ENCODE measurements around the gene CDK9. TPM values are rescaled to one million over a fixed set of nuclear protein-coding genes. Genes with fewer than 3 reads are reported as not detected.

The CDK9 gene
- total and polyA plus RNA-seq, 10 donors = 49.2 to 149 (median 97.4) TPM

DNA sequence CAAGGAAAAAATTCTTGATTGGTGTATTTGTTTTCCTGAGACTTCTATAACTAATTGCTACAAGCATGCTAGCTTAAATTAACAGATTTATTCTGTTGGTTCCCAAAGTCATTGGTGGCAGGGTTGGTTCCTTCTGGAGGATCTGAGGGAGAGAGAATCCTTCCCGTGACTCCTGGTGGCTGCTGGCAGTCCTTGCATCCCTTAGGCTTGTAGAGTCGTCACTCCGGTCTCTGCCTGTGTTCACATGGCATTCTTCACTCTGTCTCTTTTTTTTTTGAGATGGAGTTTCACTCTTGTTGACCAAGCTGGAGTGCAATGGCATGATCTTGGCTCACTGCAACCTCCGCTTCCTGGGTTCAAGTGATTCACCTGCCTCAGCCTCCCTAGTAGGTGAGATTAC lies 5.3 kb downstream of the CDK9 start:
- Histone ChIP-seq H3K27ac (peak overlapping the region in 5 of 8 donors; percentile 53 to 96 (median 76)), H3K4me1 (peaks cover 22 to 99% (median 80%) of the 10 kb centered on the region in 6 donors), H3K4me3 (no peak overlapping the region), H3K27me3 (replicated peaks in 1 of 7) (no peaks in the 10 kb centered on the region), H3K9me3 (no peaks in the 10 kb centered on the region), H3K36me3 (peaks cover 6 to 81% (median 65%) of the 10 kb centered on the region in 6 donors)
- DNase-seq = no peak
- intact Hi-C loops (cut with DNase I; ENCODE audit: low total_unique reads) = loop anchor here (10.0 kb wide), 1 partner anchor 74 kb away; no protein-coding TSS in a partner anchor
- WGBS, 5 donors = 86 to 95% (median 90%) methylated on average over 4 of the region's 4 CpGs
- TF ChIP-seq POLR2A (IDR thresholded peaks at IDR 0.05) (no peak), POLR2AphosphoS5 (IDR thresholded peaks at IDR 0.05) (no peak)
- TF ChIP-seq, protein P1, sequence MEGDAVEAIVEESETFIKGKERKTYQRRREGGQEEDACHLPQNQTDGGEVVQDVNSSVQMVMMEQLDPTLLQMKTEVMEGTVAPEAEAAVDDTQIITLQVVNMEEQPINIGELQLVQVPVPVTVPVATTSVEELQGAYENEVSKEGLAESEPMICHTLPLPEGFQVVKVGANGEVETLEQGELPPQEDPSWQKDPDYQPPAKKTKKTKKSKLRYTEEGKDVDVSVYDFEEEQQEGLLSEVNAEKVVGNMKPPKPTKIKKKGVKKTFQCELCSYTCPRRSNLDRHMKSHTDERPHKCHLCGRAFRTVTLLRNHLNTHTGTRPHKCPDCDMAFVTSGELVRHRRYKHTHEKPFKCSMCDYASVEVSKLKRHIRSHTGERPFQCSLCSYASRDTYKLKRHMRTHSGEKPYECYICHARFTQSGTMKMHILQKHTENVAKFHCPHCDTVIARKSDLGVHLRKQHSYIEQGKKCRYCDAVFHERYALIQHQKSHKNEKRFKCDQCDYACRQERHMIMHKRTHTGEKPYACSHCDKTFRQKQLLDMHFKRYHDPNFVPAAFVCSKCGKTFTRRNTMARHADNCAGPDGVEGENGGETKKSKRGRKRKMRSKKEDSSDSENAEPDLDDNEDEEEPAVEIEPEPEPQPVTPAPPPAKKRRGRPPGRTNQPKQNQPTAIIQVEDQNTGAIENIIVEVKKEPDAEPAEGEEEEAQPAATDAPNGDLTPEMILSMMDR (IDR thresholded peaks at IDR 0.05 in 8 of 11, conservative IDR thresholded peaks at IDR 0.05 in 3 of 11) = no peak

DNA sequence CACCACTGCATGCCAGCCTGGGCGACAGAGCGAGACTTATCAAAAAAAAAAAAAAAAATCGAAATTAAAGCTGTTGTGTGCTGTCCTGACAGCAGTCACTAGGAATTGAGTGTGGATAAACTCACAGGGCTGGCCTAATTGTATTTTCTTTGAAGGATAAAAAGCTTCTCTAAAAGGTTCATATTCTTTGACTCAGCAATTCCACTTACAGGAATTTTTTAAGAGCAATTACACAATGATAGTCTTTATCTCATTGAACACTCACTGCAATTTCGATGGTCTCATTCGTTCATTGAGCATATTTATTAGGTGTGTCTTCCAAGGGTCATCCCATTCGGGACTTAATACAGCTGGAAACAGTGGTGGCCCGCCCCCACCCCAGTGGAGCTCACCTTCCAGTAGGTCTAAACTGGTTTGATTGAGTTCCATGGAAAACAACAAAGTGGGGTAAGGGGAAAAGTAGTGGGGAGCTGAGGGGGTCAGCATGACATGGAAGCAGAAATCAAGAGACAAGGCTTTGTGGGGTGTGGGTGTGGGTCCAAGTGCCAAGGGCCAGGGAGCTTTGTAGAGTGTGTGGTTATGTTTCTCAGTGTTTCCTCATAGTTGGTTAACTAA lies 6.7 kb downstream of the CDK9 start:
- no peaks in the 10 kb centered on the region for H3K9me3 ChIP-seq
- WGBS, 5 donors = 67 to 83% (median 71%) methylated on average over 7 of the region's 7 CpGs
- intact Hi-C loops (cut with DNase I; ENCODE audit: low total_unique reads) = loop anchor here (10.0 kb wide), 1 partner anchor 72 kb away; no protein-coding TSS in a partner anchor
- peaks cover 6 to 72% (median 59%) of the 10 kb centered on the region in 6 donors for H3K36me3 ChIP-seq
- H3K4me1 ChIP-seq = peaks cover 26 to 100% (median 83%) of the 10 kb centered on the region in 6 donors
- no peak for DNase-seq
- peak overlapping the region in 6 of 8 donors; percentile 13 to 96 (median 53) for H3K27ac ChIP-seq
- H3K27me3 ChIP-seq (replicated peaks in 1 of 7) = no peaks in the 10 kb centered on the region
- peak in 1 of 3 donors; percentile 31 for TF ChIP-seq POLR2AphosphoS5 (IDR thresholded peaks at IDR 0.05)
- no peak for TF ChIP-seq POLR2A (IDR thresholded peaks at IDR 0.05)
- H3K4me3 ChIP-seq = no peak overlapping the region

DNA sequence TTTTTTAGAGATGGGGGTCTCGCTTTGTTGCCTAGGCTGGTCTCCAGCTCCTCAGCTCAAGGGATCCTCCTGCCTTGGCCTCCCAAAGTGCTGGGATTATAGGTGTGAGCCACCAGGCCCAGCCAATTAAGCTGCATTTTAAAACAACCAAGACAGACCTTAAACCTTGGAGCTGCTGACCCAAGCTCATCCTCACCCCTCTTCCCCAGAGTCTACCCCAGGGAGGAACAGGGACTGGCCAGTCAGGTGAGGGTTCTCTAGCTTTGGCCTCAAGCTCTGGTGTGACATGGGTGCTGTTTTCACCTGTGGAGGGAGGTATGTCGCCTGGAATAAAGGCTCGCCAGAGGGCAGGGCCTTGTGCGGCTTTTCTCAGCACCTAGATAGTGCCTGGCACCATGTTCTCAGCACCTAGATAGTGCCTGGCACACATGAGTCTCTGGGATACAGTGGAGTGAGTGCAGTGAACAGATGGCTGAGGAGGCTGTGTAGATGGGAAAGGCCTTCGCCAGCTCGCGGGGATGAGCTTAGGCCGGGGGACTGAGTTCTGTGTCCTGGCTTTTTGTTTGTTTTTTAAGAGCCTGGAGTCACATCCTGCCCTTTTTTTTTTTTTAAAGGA lies 7.4 kb downstream of the CDK9 start:
- TF ChIP-seq, protein P1 (IDR thresholded peaks at IDR 0.05 in 8 of 11, conservative IDR thresholded peaks at IDR 0.05 in 3 of 11) = no peak
- TF ChIP-seq POLR2AphosphoS5 (IDR thresholded peaks at IDR 0.05) (peak in 2 of 3 donors; percentile 56 to 57), POLR2A (IDR thresholded peaks at IDR 0.05) (no peak)
- 66 to 78% (median 71%) methylated on average over 6 to 8 of the region's 8 CpGs for WGBS, 5 donors
- Histone ChIP-seq H3K9me3 (no peaks in the 10 kb centered on the region), H3K4me1 (peaks cover 22 to 100% (median 81%) of the 10 kb centered on the region in 6 donors), H3K27me3 (replicated peaks in 1 of 7) (no peaks in the 10 kb centered on the region), H3K27ac (peak overlapping the region in 6 of 8 donors; percentile 13 to 96 (median 53)), H3K36me3 (peaks cover 6 to 65% (median 52%) of the 10 kb centered on the region in 6 donors), H3K4me3 (no peak overlapping the region)
- DNase-seq = no peak
- intact Hi-C loops (cut with DNase I; ENCODE audit: low total_unique reads) = loop anchor here (10.0 kb wide), 1 partner anchor 72 kb away; no protein-coding TSS in a partner anchor

DNA sequence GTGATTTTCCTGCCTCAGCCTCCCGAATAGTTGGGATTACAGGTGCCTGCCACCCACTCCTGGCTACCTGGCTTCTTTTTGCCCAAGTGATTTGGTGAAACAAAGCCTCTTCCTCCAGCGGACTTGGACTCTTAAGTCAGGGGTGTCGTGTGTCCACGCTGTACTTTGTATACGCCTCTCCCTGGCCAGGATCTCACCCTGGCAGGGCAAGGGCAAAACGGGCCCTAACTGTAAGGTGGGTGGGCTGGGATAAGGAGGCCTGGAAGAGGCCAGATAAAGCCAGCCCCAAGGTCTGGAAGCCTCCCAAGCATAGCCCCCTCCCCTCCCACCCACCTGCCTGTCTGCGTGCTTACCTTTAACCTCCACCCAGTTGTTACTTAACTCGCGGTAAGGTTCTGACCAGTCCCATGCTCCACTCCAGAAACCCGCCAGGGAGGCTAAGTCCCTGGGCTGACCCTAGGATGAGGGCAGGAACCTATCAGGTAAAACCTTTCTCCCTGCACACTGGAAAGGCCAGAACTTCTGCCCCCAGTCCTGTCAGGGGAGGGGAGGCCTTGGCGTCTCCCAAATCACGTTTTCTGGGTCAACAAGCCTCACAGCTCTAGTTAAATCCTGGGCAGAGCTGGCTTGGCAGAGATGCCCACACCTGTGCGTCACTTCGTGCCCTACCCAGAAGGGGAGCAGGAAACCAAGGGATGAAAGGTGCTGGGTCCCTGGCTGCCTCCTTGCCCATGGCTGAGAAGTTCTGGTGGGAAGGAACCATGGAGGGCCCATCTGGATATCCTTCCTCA lies 8.4 kb downstream of the CDK9 start:
- DNase-seq = no peak
- Histone ChIP-seq H3K4me3 (no peak overlapping the region), H3K27ac (peak overlapping the region in 6 of 8 donors; percentile 8 to 96 (median 46)), H3K27me3 (replicated peaks in 1 of 7) (no peaks in the 10 kb centered on the region), H3K36me3 (peaks cover 6 to 55% (median 42%) of the 10 kb centered on the region in 6 donors), H3K4me1 (peaks cover 19 to 94% (median 71%) of the 10 kb centered on the region in 6 donors), H3K9me3 (no peaks in the 10 kb centered on the region)
- no peak for TF ChIP-seq POLR2A (IDR thresholded peaks at IDR 0.05)
- peak; percentile 50 to 57 (median 51) for TF ChIP-seq POLR2AphosphoS5 (IDR thresholded peaks at IDR 0.05)
- intact Hi-C loops (cut with DNase I; ENCODE audit: low total_unique reads) = loop anchor here (10.0 kb wide), 1 partner anchor 71 kb away; no protein-coding TSS in a partner anchor
- WGBS, 5 donors = 79 to 89% (median 83%) methylated on average over 12 to 14 of the region's 14 CpGs

All from spleen (tissue), 11 donors.